Stimulated activated CD8-positive, alpha-beta memory T cell treated with anti-CD3 and anti-CD28 coated beads, Interleukin-15, amount 100 ng/mL, for 48 hours (primary cell): ENCODE results near the gene SLC6A11.

Source experiments
- DNase-seq, 2 donors: peaks; one replicate each; pipeline ENCODE4 v3.0.0-alpha.2; 2020; ENCODE audit warnings: low read depth in 2 of 2

Gene SLC6A11

GRCh38 chr3:10930666-10931040, 114.6 kb downstream of the SLC6A11 start:
- no peak for DNase-seq

GRCh38 chr3:10932596-10932995, 116.6 kb downstream of the SLC6A11 start:
- DNase-seq = no peak

GRCh38 chr3:10933021-10933420, 117.0 kb downstream of the SLC6A11 start:
- no peak for DNase-seq

GRCh38 chr3:10933470-10933804, 117.4 kb downstream of the SLC6A11 start:
- DNase-seq = no peak

GRCh38 chr3:10933805-10934481, 117.9 kb downstream of the SLC6A11 start:
- no peak for DNase-seq

GRCh38 chr3:10935028-10935427, 119.0 kb downstream of the SLC6A11 start:
- no peak for DNase-seq

- no peak for DNase-seq
These were observed 120.0 kb downstream of the SLC6A11 start for GRCh38 chr3:10935846-10936631.

- DNase-seq = no peak
These were observed 120.7 kb downstream of the SLC6A11 start for GRCh38 chr3:10936686-10937085.

GRCh38 chr3:10937141-10937825, 121.3 kb downstream of the SLC6A11 start:
- no peak for DNase-seq

- no peak for DNase-seq
These were observed 123.5 kb downstream of the SLC6A11 start for GRCh38 chr3:10939556-10939955.

GRCh38 chr3:10940106-10940505, 124.1 kb downstream of the SLC6A11 start:
- DNase-seq = no peak

- DNase-seq = no peak
These were observed 125.9 kb downstream of the SLC6A11 start for GRCh38 chr3:10941972-10942371.

- DNase-seq = no peak
These were observed 126.7 kb downstream of the SLC6A11 start for GRCh38 chr3:10942690-10943205.

GRCh38 chr3:10944866-10945265, 128.8 kb downstream of the SLC6A11 start:
- no peak for DNase-seq

- DNase-seq = peak; percentile 21 to 32
These were observed 129.8 kb downstream of the SLC6A11 start for GRCh38 chr3:10945683-10946287.

- DNase-seq = no peak
These were observed 130.5 kb downstream of the SLC6A11 start for GRCh38 chr3:10946526-10946925.

- DNase-seq = no peak
These were observed 132.3 kb downstream of the SLC6A11 start for GRCh38 chr3:10948326-10948725.

GRCh38 chr3:10949197-10949596, 133.2 kb downstream of the SLC6A11 start:
- no peak for DNase-seq

GRCh38 chr3:10950476-10951294, 134.7 kb downstream of the SLC6A11 start:
- no peak for DNase-seq

GRCh38 chr3:10951295-10951926, 135.4 kb downstream of the SLC6A11 start:
- DNase-seq = no peak

- DNase-seq = no peak
These were observed 136.5 kb downstream of the SLC6A11 start for GRCh38 chr3:10952525-10952924.
